Measurements from ENCODE around the gene BPI.

The BPI gene

GRCh38 chr20:38344107-38344701 is 40.2 kb downstream of the BPI start:
- H3K36me3 ChIP-seq (ENCODE audit: control insufficient read depth, insufficient read depth, low read length): no peaks in the 10 kb centered on the region
- WGBS, 2 experiments (ENCODE audit: insufficient coverage in 2 of 2): 73 to 93% methylated on average over 5 of the region's 5 CpGs
- no peaks in the 10 kb centered on the region for H3K9me3 ChIP-seq (ENCODE audit: control insufficient read depth, low read length)
- no peak overlapping the region for H3K27ac ChIP-seq (ENCODE audit: low read depth, low read length, severe bottlenecking)
- H3K4me3 ChIP-seq (ENCODE audit: extremely low read depth, insufficient read depth, low read length, poor library complexity, severe bottlenecking): no peak overlapping the region
- H3K4me1 ChIP-seq (ENCODE audit: control insufficient read depth, insufficient read depth, low read length, poor library complexity, severe bottlenecking): no peaks in the 10 kb centered on the region

GRCh38 chr20:38345643-38346042 is 41.7 kb downstream of the BPI start:
- H3K4me1 ChIP-seq (ENCODE audit: control insufficient read depth, insufficient read depth, low read length, poor library complexity, severe bottlenecking): no peaks in the 10 kb centered on the region
- 30% methylated on average over 2 of the region's 2 CpGs; no CpG with 5 or more reads in 1 of the 2 experiments for WGBS, 2 experiments (ENCODE audit: insufficient coverage in 2 of 2)

GRCh38 chr20:38346247-38346651 is 42.3 kb downstream of the BPI start, which contains the start of gene LBP:
Gene LBP, plus strand, starts transcription at chr20:38346482. Its CDS starts 35 bp downstream, at chr20:38346517.
- 86 to 96% methylated on average over 7 of the region's 8 CpGs for WGBS, 2 experiments (ENCODE audit: insufficient coverage in 2 of 2)

More at GRCh38 chr20:38345643-38346042, 41.7 kb downstream of the BPI start:
- Histone ChIP-seq H3K27ac (ENCODE audit: low read depth, low read length, severe bottlenecking) (no peak overlapping the region), H3K36me3 (ENCODE audit: control insufficient read depth, insufficient read depth, low read length) (no peaks in the 10 kb centered on the region), H3K4me3 (ENCODE audit: extremely low read depth, insufficient read depth, low read length, poor library complexity, severe bottlenecking) (no peak overlapping the region), H3K9me3 (ENCODE audit: control insufficient read depth, low read length) (no peaks in the 10 kb centered on the region)

GRCh38 chr20:38346741-38347140 is 42.8 kb downstream of the BPI start:
- no peak overlapping the region for H3K27ac ChIP-seq (ENCODE audit: low read depth, low read length, severe bottlenecking)
- no peaks in the 10 kb centered on the region for H3K4me1 ChIP-seq (ENCODE audit: control insufficient read depth, insufficient read depth, low read length, poor library complexity, severe bottlenecking)
- no peaks in the 10 kb centered on the region for H3K9me3 ChIP-seq (ENCODE audit: control insufficient read depth, low read length)
- H3K4me3 ChIP-seq (ENCODE audit: extremely low read depth, insufficient read depth, low read length, poor library complexity, severe bottlenecking): no peak overlapping the region
- 84 to 100% methylated on average over 2 to 3 of the region's 4 CpGs for WGBS, 2 experiments (ENCODE audit: insufficient coverage in 2 of 2)
- no peaks in the 10 kb centered on the region for H3K36me3 ChIP-seq (ENCODE audit: control insufficient read depth, insufficient read depth, low read length)

More at GRCh38 chr20:38346247-38346651, 42.3 kb downstream of the BPI start, which contains the start of gene LBP:
- Histone ChIP-seq H3K36me3 (ENCODE audit: control insufficient read depth, insufficient read depth, low read length) (no peaks in the 10 kb centered on the region), H3K9me3 (ENCODE audit: control insufficient read depth, low read length) (no peaks in the 10 kb centered on the region), H3K4me1 (ENCODE audit: control insufficient read depth, insufficient read depth, low read length, poor library complexity, severe bottlenecking) (no peaks in the 10 kb centered on the region), H3K27ac (ENCODE audit: low read depth, low read length, severe bottlenecking) (no peak within 1 kb of the TSS), H3K4me3 (ENCODE audit: extremely low read depth, insufficient read depth, low read length, poor library complexity, severe bottlenecking) (no peak within 1 kb of the TSS)

GRCh38 chr20:38349856-38350255 is 45.9 kb downstream of the BPI start:
- peaks cover 5% of the 10 kb centered on the region for H3K4me1 ChIP-seq (ENCODE audit: control insufficient read depth, insufficient read depth, low read length, poor library complexity, severe bottlenecking)

GRCh38 chr20:38350879-38351775 is 47.2 kb downstream of the BPI start:
- no peak overlapping the region for H3K4me3 ChIP-seq (ENCODE audit: extremely low read depth, insufficient read depth, low read length, poor library complexity, severe bottlenecking)
- no peak overlapping the region for H3K27ac ChIP-seq (ENCODE audit: low read depth, low read length, severe bottlenecking)
- no peaks in the 10 kb centered on the region for H3K9me3 ChIP-seq (ENCODE audit: control insufficient read depth, low read length)
- 79 to 95% methylated on average over 10 to 13 of the region's 15 CpGs for WGBS, 2 experiments (ENCODE audit: insufficient coverage in 2 of 2)
- no peaks in the 10 kb centered on the region for H3K36me3 ChIP-seq (ENCODE audit: control insufficient read depth, insufficient read depth, low read length)
- peaks cover 5% of the 10 kb centered on the region for H3K4me1 ChIP-seq (ENCODE audit: control insufficient read depth, insufficient read depth, low read length, poor library complexity, severe bottlenecking)

More at GRCh38 chr20:38349856-38350255, 45.9 kb downstream of the BPI start:
- Histone ChIP-seq H3K36me3 (ENCODE audit: control insufficient read depth, insufficient read depth, low read length) (no peaks in the 10 kb centered on the region), H3K27ac (ENCODE audit: low read depth, low read length, severe bottlenecking) (no peak overlapping the region), H3K9me3 (ENCODE audit: control insufficient read depth, low read length) (no peaks in the 10 kb centered on the region), H3K4me3 (ENCODE audit: extremely low read depth, insufficient read depth, low read length, poor library complexity, severe bottlenecking) (no peak overlapping the region)
- 85 to 86% methylated on average over 4 to 5 of the region's 5 CpGs for WGBS, 2 experiments (ENCODE audit: insufficient coverage in 2 of 2)

- Histone ChIP-seq H3K9me3 (ENCODE audit: control insufficient read depth, low read length) (no peaks in the 10 kb centered on the region), H3K4me3 (ENCODE audit: extremely low read depth, insufficient read depth, low read length, poor library complexity, severe bottlenecking) (no peak overlapping the region)
- 46 to 53% methylated on average over 2 to 3 of the region's 7 CpGs for WGBS, 2 experiments (ENCODE audit: insufficient coverage in 2 of 2)
These were observed 49.4 kb downstream of the BPI start for GRCh38 chr20:38353316-38353715.

GRCh38 chr20:38354227-38354626 is 50.3 kb downstream of the BPI start:
- 86 to 89% methylated on average over 10 of the region's 10 CpGs for WGBS, 2 experiments (ENCODE audit: insufficient coverage in 2 of 2)
- Histone ChIP-seq H3K4me3 (ENCODE audit: extremely low read depth, insufficient read depth, low read length, poor library complexity, severe bottlenecking) (no peak overlapping the region), H3K36me3 (ENCODE audit: control insufficient read depth, insufficient read depth, low read length) (no peaks in the 10 kb centered on the region), H3K27ac (ENCODE audit: low read depth, low read length, severe bottlenecking) (no peak overlapping the region), H3K4me1 (ENCODE audit: control insufficient read depth, insufficient read depth, low read length, poor library complexity, severe bottlenecking) (peaks cover 5% of the 10 kb centered on the region), H3K9me3 (ENCODE audit: control insufficient read depth, low read length) (no peaks in the 10 kb centered on the region)

More at GRCh38 chr20:38353316-38353715, 49.4 kb downstream of the BPI start:
- no peaks in the 10 kb centered on the region for H3K36me3 ChIP-seq (ENCODE audit: control insufficient read depth, insufficient read depth, low read length)
- peaks cover 5% of the 10 kb centered on the region for H3K4me1 ChIP-seq (ENCODE audit: control insufficient read depth, insufficient read depth, low read length, poor library complexity, severe bottlenecking)
- no peak overlapping the region for H3K27ac ChIP-seq (ENCODE audit: low read depth, low read length, severe bottlenecking)

GRCh38 chr20:38355161-38356012 is 51.4 kb downstream of the BPI start:
- Histone ChIP-seq H3K4me3 (ENCODE audit: extremely low read depth, insufficient read depth, low read length, poor library complexity, severe bottlenecking) (no peak overlapping the region), H3K9me3 (ENCODE audit: control insufficient read depth, low read length) (no peaks in the 10 kb centered on the region), H3K27ac (ENCODE audit: low read depth, low read length, severe bottlenecking) (no peak overlapping the region)

GRCh38 chr20:38357653-38358207 is 53.8 kb downstream of the BPI start:
- WGBS, 2 experiments (ENCODE audit: insufficient coverage in 2 of 2): 90 to 100% methylated on average over 5 to 7 of the region's 7 CpGs
- H3K9me3 ChIP-seq (ENCODE audit: control insufficient read depth, low read length): no peaks in the 10 kb centered on the region
- H3K4me3 ChIP-seq (ENCODE audit: extremely low read depth, insufficient read depth, low read length, poor library complexity, severe bottlenecking): no peak overlapping the region
- no peak overlapping the region for H3K27ac ChIP-seq (ENCODE audit: low read depth, low read length, severe bottlenecking)
- H3K36me3 ChIP-seq (ENCODE audit: control insufficient read depth, insufficient read depth, low read length): no peaks in the 10 kb centered on the region
- peaks cover 5% of the 10 kb centered on the region for H3K4me1 ChIP-seq (ENCODE audit: control insufficient read depth, insufficient read depth, low read length, poor library complexity, severe bottlenecking)

More at GRCh38 chr20:38355161-38356012, 51.4 kb downstream of the BPI start:
- 91 to 93% methylated on average over 12 to 14 of the region's 18 CpGs for WGBS, 2 experiments (ENCODE audit: insufficient coverage in 2 of 2)
- Histone ChIP-seq H3K4me1 (ENCODE audit: control insufficient read depth, insufficient read depth, low read length, poor library complexity, severe bottlenecking) (peaks cover 5% of the 10 kb centered on the region), H3K36me3 (ENCODE audit: control insufficient read depth, insufficient read depth, low read length) (no peaks in the 10 kb centered on the region)

All from mesodermal cell (in vitro differentiated cells).